GM19395 (cell line): Measurements from ENCODE around the gene FAM83D.

ENCODE experiments used
- ATAC-seq: cut with Tn5 transposase; IDR thresholded peaks from one replicate; pipeline ENCODE4 v1.9.1; 2021; ENCODE audit warnings: mild to moderate bottlenecking, moderate library complexity; ENCODE audit not compliant: unreplicated experiment

Gene FAM83D

GRCh38 chr20:38926142-38926933, at the start of gene FAM83D:
Gene FAM83D, plus strand, starts transcription at chr20:38926417. Its CDS starts 26 bp downstream, at chr20:38926443.
- ATAC-seq, result peak; percentile 94

GRCh38 chr20:38877483-38877882, 48.7 kb upstream of the FAM83D start:
- ATAC-seq, result no peak

GRCh38 chr20:38878866-38879265, 47.4 kb upstream of the FAM83D start:
- no peak for ATAC-seq

- ATAC-seq, result no peak
Observed at GRCh38 chr20:38880952-38881735, 45.1 kb upstream of the FAM83D start.

GRCh38 chr20:38881806-38882440, 44.3 kb upstream of the FAM83D start:
- no peak for ATAC-seq

GRCh38 chr20:38882600-38882999, 43.6 kb upstream of the FAM83D start:
- no peak for ATAC-seq

- no peak for ATAC-seq
Observed at GRCh38 chr20:38883081-38883980, 42.9 kb upstream of the FAM83D start.

GRCh38 chr20:38883981-38884733, 42.1 kb upstream of the FAM83D start:
- no peak for ATAC-seq

GRCh38 chr20:38885357-38885756, 40.9 kb upstream of the FAM83D start:
- ATAC-seq, result no peak

- no peak for ATAC-seq
Observed at GRCh38 chr20:38888059-38888831, 38.0 kb upstream of the FAM83D start.

GRCh38 chr20:38889050-38889449, 37.2 kb upstream of the FAM83D start:
- no peak for ATAC-seq

GRCh38 chr20:38889792-38890496, 36.3 kb upstream of the FAM83D start:
- ATAC-seq, result no peak

GRCh38 chr20:38890497-38890818, 35.8 kb upstream of the FAM83D start:
- no peak for ATAC-seq

GRCh38 chr20:38892091-38892981, 33.9 kb upstream of the FAM83D start:
- peak; percentile 70 for ATAC-seq

GRCh38 chr20:38893056-38893564, 33.1 kb upstream of the FAM83D start:
- ATAC-seq, result peak; percentile 17

GRCh38 chr20:38893565-38894090, 32.6 kb upstream of the FAM83D start:
- peak; percentile 54 for ATAC-seq
